Karpas-422 (cell line): ENCODE data around the gene GAS7. TPM values are rescaled to one million over a fixed set of nuclear protein-coding genes. Genes with fewer than 3 reads are reported as not detected.

Source experiments
- DNase-seq: peaks from one replicate; pipeline ENCODE4 v3.0.0-alpha.2; 2015
- H2AFZ ChIP-seq: fragments of 200-600 bp; sonication (generic); 2 replicates; pipeline ENCODE4 v1.6.1; 2014; ENCODE audit warnings: antibody characterized with exemption, low read length, mixed read lengths
- H3K27ac ChIP-seq: fragments of 200-600 bp; sonication (generic); 2 replicates; pipeline ENCODE4 v1.5.1; 2014; ENCODE audit warnings: mild to moderate bottlenecking, low read length, moderate library complexity
- H3K27me3 ChIP-seq: fragments of 200-600 bp; sonication (generic); 2 replicates; pipeline ENCODE4 v1.6.1; 2014; ENCODE audit warnings: low read length, mixed read lengths
- H3K36me3 ChIP-seq: fragments of 200-600 bp; sonication (generic); 2 replicates; pipeline ENCODE4 v1.6.1; 2014; ENCODE audit warnings: low read length, mixed read lengths; ENCODE audit not compliant: insufficient read depth
- H3K4me1 ChIP-seq: fragments of 200-600 bp; sonication (generic); 2 replicates; pipeline ENCODE4 v1.6.1; 2014; ENCODE audit warnings: mild to moderate bottlenecking, low read length, mixed read lengths
- H3K4me2 ChIP-seq: fragments of 200-600 bp; sonication (generic); 2 replicates; pipeline ENCODE4 v1.6.1; 2014; ENCODE audit warnings: low read length, low read depth, mild to moderate bottlenecking; ENCODE audit not compliant: poor library complexity, severe bottlenecking
- H3K4me3 ChIP-seq: fragments of 200-600 bp; sonication (generic); 2 replicates; pipeline ENCODE4 v1.5.1; 2014; ENCODE audit warnings: mild to moderate bottlenecking, antibody characterized with exemption, low read length, mixed read lengths
- H3K79me2 ChIP-seq: fragments of 200-600 bp; sonication (generic); 2 replicates; pipeline ENCODE4 v1.6.1; 2014; ENCODE audit warnings: mild to moderate bottlenecking, low read length, mixed read lengths
- H3K9ac ChIP-seq: fragments of 200-600 bp; sonication (generic); 2 replicates; pipeline ENCODE4 v1.6.0; 2014; ENCODE audit warnings: low read length
- H3K9me2 ChIP-seq: fragments of 200-600 bp; sonication (generic), shearing (Covaris generic); replicated peaks from 2 replicates; pipeline ENCODE4 v1.6.0; 2014; ENCODE audit warnings: mild to moderate bottlenecking, low read length, moderate library complexity; ENCODE audit not compliant: insufficient read depth
- H3K9me3 ChIP-seq: fragments of 300-700, 200-600 bp; sonication (generic); 2 replicates; pipeline ENCODE4 v1.6.1; 2014; ENCODE audit warnings: low read length, mixed read lengths
- H4K20me1 ChIP-seq: fragments of 200-600 bp; sonication (generic); 2 replicates; pipeline ENCODE4 v1.6.1; 2014; ENCODE audit warnings: mild to moderate bottlenecking, antibody characterized with exemption, low read length, low read depth; ENCODE audit not compliant: insufficient read depth
- total RNA-seq: library from RNA; depleted of rRNA; stranded (reverse); fragments of >200 nt; shearing (Covaris generic); gene quantifications from 2 replicates; pipeline ENCODE4 v1.2.3, GENCODE V29; 2014; ENCODE audit warnings: low replicate concordance

The GAS7 gene
- total RNA-seq, 1 experiment from 2014 or later = 79.9 TPM

DNA sequence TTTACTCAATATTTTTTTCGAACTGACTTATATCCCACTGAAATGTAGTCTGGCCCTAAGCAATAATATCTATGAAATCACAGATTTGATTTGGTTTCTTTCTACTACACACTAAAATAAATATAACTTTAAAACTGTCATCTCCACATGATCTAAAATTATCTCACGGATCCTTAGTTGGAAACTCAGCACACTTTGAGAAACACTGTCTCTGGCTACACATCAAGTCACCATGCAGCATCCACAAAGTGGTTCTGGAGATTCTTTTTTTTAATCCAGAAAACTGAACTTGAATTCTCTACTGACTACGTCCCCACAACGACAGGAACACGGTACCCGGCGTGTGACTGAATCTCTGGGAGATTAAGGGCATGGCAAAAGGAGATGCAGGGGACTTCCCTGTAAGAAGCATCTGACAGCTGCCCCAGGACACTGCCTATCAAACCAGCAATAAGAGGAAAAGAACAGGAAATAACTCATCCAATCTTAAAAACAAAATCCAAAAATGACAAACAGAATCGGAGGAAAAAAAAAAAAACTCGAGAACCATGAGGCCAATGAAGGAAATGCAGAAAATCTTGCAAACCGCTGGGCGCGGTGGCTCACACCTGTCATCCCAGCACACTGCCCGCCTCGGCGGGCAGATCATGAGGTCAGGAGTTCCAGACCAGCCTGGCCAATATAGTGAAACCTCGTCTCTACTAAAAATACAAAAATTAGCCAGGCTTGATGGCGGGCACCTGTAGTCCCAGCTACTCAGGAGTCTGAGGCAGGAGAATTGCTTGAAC is 152.3 kb downstream of the GAS7 start:
- no peaks in the 10 kb centered on the region for H3K27me3 ChIP-seq
- H3K4me3 ChIP-seq = no peak overlapping the region
- H3K4me1 ChIP-seq = peaks cover 96% of the 10 kb centered on the region
- peak overlapping the region; percentile 34 for H3K9ac ChIP-seq
- H2AFZ ChIP-seq = no peak overlapping the region
- peaks cover 95% of the 10 kb centered on the region for H3K79me2 ChIP-seq
- peak overlapping the region; percentile 94 for H3K27ac ChIP-seq
- H3K4me2 ChIP-seq = peak overlapping the region; percentile 87
- no peak for DNase-seq
- H3K9me3 ChIP-seq = no peaks in the 10 kb centered on the region
- H3K36me3 ChIP-seq = peaks cover 28% of the 10 kb centered on the region
- H3K9me2 ChIP-seq = no peaks in the 10 kb centered on the region
- H4K20me1 ChIP-seq = peaks cover 24% of the 10 kb centered on the region

- H3K36me3 ChIP-seq = peaks cover 28% of the 10 kb centered on the region
- no peak for DNase-seq
- no peaks in the 10 kb centered on the region for H3K9me2 ChIP-seq
- peaks cover 99% of the 10 kb centered on the region for H3K4me1 ChIP-seq
- H3K9ac ChIP-seq = peak overlapping the region; percentile 30; the same call in 1 of the 2 replicates
- H2AFZ ChIP-seq = no peak overlapping the region
- peak overlapping the region; percentile 41 for H3K4me2 ChIP-seq
- peaks cover 26% of the 10 kb centered on the region for H4K20me1 ChIP-seq
- H3K27me3 ChIP-seq = no peaks in the 10 kb centered on the region
- H3K9me3 ChIP-seq = no peaks in the 10 kb centered on the region
- H3K27ac ChIP-seq = peak overlapping the region; percentile 100
- no peak overlapping the region for H3K4me3 ChIP-seq
- peaks cover 98% of the 10 kb centered on the region for H3K79me2 ChIP-seq
Measured at GRCh38 chr17:10042589-10043244, 155.7 kb downstream of the GAS7 start.

- H3K27me3 ChIP-seq = no peaks in the 10 kb centered on the region
- peak overlapping the region; percentile 43; the same call in 1 of the 2 replicates for H3K9ac ChIP-seq
- no peaks in the 10 kb centered on the region for H3K9me3 ChIP-seq
- H3K4me2 ChIP-seq = peak overlapping the region; percentile 59
- H3K79me2 ChIP-seq = peaks cover 98% of the 10 kb centered on the region
- peaks cover 99% of the 10 kb centered on the region for H3K4me1 ChIP-seq
- H4K20me1 ChIP-seq = peaks cover 22% of the 10 kb centered on the region
- H3K27ac ChIP-seq = peak overlapping the region; percentile 100
- peak overlapping the region; percentile 37; the same call in 1 of the 2 replicates for H3K4me3 ChIP-seq
- peak; percentile 67 for DNase-seq
- no peak overlapping the region for H2AFZ ChIP-seq
- H3K9me2 ChIP-seq = no peaks in the 10 kb centered on the region
- peaks cover 28% of the 10 kb centered on the region for H3K36me3 ChIP-seq
Measured at GRCh38 chr17:10041916-10042588, 156.4 kb downstream of the GAS7 start.

GRCh38 chr17:10041287-10041612 is 157.2 kb downstream of the GAS7 start:
- H3K79me2 ChIP-seq = peaks cover 100% of the 10 kb centered on the region
- no peak overlapping the region for H2AFZ ChIP-seq
- peaks cover 99% of the 10 kb centered on the region for H3K4me1 ChIP-seq
- no peaks in the 10 kb centered on the region for H3K9me2 ChIP-seq
- H3K27ac ChIP-seq = peak overlapping the region; percentile 100
- peak overlapping the region; percentile 59 for H3K4me2 ChIP-seq
- peak overlapping the region; percentile 43 for H3K9ac ChIP-seq
- H3K4me3 ChIP-seq = peak overlapping the region; percentile 37
- H4K20me1 ChIP-seq = peaks cover 19% of the 10 kb centered on the region; the same call in 1 of the 2 replicates
- peaks cover 28% of the 10 kb centered on the region for H3K36me3 ChIP-seq
- DNase-seq = no peak
- no peaks in the 10 kb centered on the region for H3K9me3 ChIP-seq
- H3K27me3 ChIP-seq = no peaks in the 10 kb centered on the region

- DNase-seq = no peak
- peak overlapping the region; percentile 100 for H3K27ac ChIP-seq
- H3K4me3 ChIP-seq = no peak overlapping the region; the same call in 1 of the 2 replicates
- no peaks in the 10 kb centered on the region for H3K9me2 ChIP-seq
- no peak overlapping the region for H2AFZ ChIP-seq
- H3K4me1 ChIP-seq = peaks cover 97% of the 10 kb centered on the region
- H3K4me2 ChIP-seq = peak overlapping the region; percentile 83
- no peaks in the 10 kb centered on the region for H3K27me3 ChIP-seq
- H3K79me2 ChIP-seq = peaks cover 82% of the 10 kb centered on the region
- peaks cover 23% of the 10 kb centered on the region; the same call in 1 of the 2 replicates for H4K20me1 ChIP-seq
- H3K9ac ChIP-seq = peak overlapping the region; percentile 76
- no peaks in the 10 kb centered on the region for H3K9me3 ChIP-seq
- peaks cover 33% of the 10 kb centered on the region for H3K36me3 ChIP-seq
Measured at GRCh38 chr17:10036511-10037061, 161.8 kb downstream of the GAS7 start.

DNA sequence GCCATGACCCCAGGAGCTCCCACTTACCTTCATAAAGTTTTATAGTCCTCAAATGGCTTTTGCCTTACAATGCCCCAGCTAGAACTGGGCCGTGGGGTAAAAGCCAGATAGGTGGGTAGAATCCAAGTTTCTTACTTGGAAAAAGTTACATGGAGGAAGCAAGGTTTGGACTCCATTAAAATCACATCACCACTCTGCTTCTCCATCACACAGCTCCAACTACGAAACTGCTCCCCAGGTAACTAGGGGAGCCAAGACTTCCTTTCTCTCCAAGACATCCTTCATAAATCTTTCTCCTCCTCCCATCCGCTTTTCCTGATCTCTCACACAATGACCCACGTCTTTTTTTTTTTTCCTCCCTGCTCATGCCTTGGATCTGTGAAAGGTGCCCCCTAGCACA is 162.5 kb downstream of the GAS7 start:
- H3K4me3 ChIP-seq = peak overlapping the region; percentile 51; the same call in 1 of the 2 replicates
- peaks cover 82% of the 10 kb centered on the region for H3K79me2 ChIP-seq
- H3K27ac ChIP-seq = peak overlapping the region; percentile 100
- DNase-seq = no peak
- H3K9me2 ChIP-seq = no peaks in the 10 kb centered on the region
- H3K4me1 ChIP-seq = peaks cover 97% of the 10 kb centered on the region
- no peaks in the 10 kb centered on the region for H3K9me3 ChIP-seq
- H4K20me1 ChIP-seq = peaks cover 26% of the 10 kb centered on the region; the same call in 1 of the 2 replicates
- H3K36me3 ChIP-seq = peaks cover 34% of the 10 kb centered on the region
- H3K9ac ChIP-seq = peak overlapping the region; percentile 76
- H2AFZ ChIP-seq = no peak overlapping the region
- H3K27me3 ChIP-seq = no peaks in the 10 kb centered on the region
- peak overlapping the region; percentile 83 for H3K4me2 ChIP-seq

- H2AFZ ChIP-seq = no peak overlapping the region
- no peaks in the 10 kb centered on the region for H3K27me3 ChIP-seq
- peaks cover 29% of the 10 kb centered on the region; the same call in 1 of the 2 replicates for H4K20me1 ChIP-seq
- peak overlapping the region; percentile 100 for H3K27ac ChIP-seq
- peaks cover 82% of the 10 kb centered on the region for H3K79me2 ChIP-seq
- peak; percentile 62 for DNase-seq
- peaks cover 41% of the 10 kb centered on the region for H3K36me3 ChIP-seq
- peak overlapping the region; percentile 83 for H3K4me2 ChIP-seq
- H3K9me2 ChIP-seq = no peaks in the 10 kb centered on the region
- no peaks in the 10 kb centered on the region for H3K9me3 ChIP-seq
- H3K4me1 ChIP-seq = peaks cover 96% of the 10 kb centered on the region
- peak overlapping the region; percentile 76 for H3K9ac ChIP-seq
- H3K4me3 ChIP-seq = peak overlapping the region; percentile 51
Measured at GRCh38 chr17:10034719-10035475, 163.5 kb downstream of the GAS7 start.
